ENCODE measurements around the gene INTS14. TPM values are rescaled to one million over a fixed set of nuclear protein-coding genes. Genes with fewer than 3 reads are reported as not detected.

Gene INTS14
- total RNA-seq, 1 donor from 2014 or later = 38.5 TPM

- intact Hi-C loops (cut with micrococcal nuclease) = loop anchor here (10.0 kb wide), 1 partner anchor 312 kb away; no protein-coding TSS in a partner anchor
These were observed 21.9 kb upstream of the INTS14 start for GRCh38 chr15:65632780-65633375.

GRCh38 chr15:65631503-65631902, 20.6 kb upstream of the INTS14 start:
- intact Hi-C loops (cut with micrococcal nuclease) = loop anchor here (10.0 kb wide), 1 partner anchor 313 kb away; no protein-coding TSS in a partner anchor

- intact Hi-C loops (cut with micrococcal nuclease) = loop anchor here (10.0 kb wide), 1 partner anchor 314 kb away; no protein-coding TSS in a partner anchor
These were observed 19.8 kb upstream of the INTS14 start for GRCh38 chr15:65630760-65631159.

GRCh38 chr15:65629548-65629947, 18.6 kb upstream of the INTS14 start:
- intact Hi-C loops (cut with micrococcal nuclease) = no loop called here

GRCh38 chr15:65626856-65627255, 15.9 kb upstream of the INTS14 start:
- intact Hi-C loops (cut with micrococcal nuclease) = no loop called here

- intact Hi-C loops (cut with micrococcal nuclease) = no loop called here
These were observed 12.2 kb upstream of the INTS14 start for GRCh38 chr15:65623103-65623502.

- intact Hi-C loops (cut with micrococcal nuclease) = no loop called here
These were observed 10.7 kb upstream of the INTS14 start, which contains the start of gene SLC24A1 for GRCh38 chr15:65621638-65622037. Gene SLC24A1, plus strand, starts transcription at chr15:65621938. Its CDS starts 2,143 bp downstream, at chr15:65624081.

- intact Hi-C loops (cut with micrococcal nuclease) = no loop called here
These were observed 9.9 kb upstream of the INTS14 start for GRCh38 chr15:65620833-65621232.

GRCh38 chr15:65619626-65620290, 8.8 kb upstream of the INTS14 start:
- intact Hi-C loops (cut with micrococcal nuclease) = loop anchor here (10.0 kb wide), 1 partner anchor 1235 kb away; the partner anchor contains the start of genes PCLAF and TRIP4

GRCh38 chr15:65618560-65619109, 7.7 kb upstream of the INTS14 start:
- intact Hi-C loops (cut with micrococcal nuclease) = loop anchor here (10.0 kb wide), 1 partner anchor 1234 kb away; the partner anchor contains the start of genes PCLAF and TRIP4

GRCh38 chr15:65615887-65616286, 5.0 kb upstream of the INTS14 start:
- intact Hi-C loops (cut with micrococcal nuclease) = loop anchor here (10.0 kb wide), 1 partner anchor 1231 kb away; the partner anchor contains the start of genes PCLAF and TRIP4

GRCh38 chr15:65612949-65613744, 2.2 kb upstream of the INTS14 start:
- intact Hi-C loops (cut with micrococcal nuclease) = loop anchor here (10.0 kb wide), 1 partner anchor 1228 kb away; the partner anchor contains the start of genes PCLAF and TRIP4

- intact Hi-C loops (cut with micrococcal nuclease) = loop anchor here (10.0 kb wide), 1 partner anchor 1228 kb away; the partner anchor contains the start of genes PCLAF and TRIP4
These were observed 1.6 kb upstream of the INTS14 start for GRCh38 chr15:65612616-65612946.

GRCh38 chr15:65611888-65612615, 1.1 kb upstream of the INTS14 start:
- intact Hi-C loops (cut with micrococcal nuclease) = loop anchor here (1.0 to 10.0 kb wide), 8 partner anchors 28 to 1227 kb away; partner anchors contain the start of genes DENND4A, DPP8, HACD3 and PCLAF

GRCh38 chr15:65603559-65603958, 7.4 kb downstream of the INTS14 start:
- intact Hi-C loops (cut with micrococcal nuclease) = no loop called here

GRCh38 chr15:65603134-65603533, 7.8 kb downstream of the INTS14 start:
- intact Hi-C loops (cut with micrococcal nuclease) = no loop called here

- intact Hi-C loops (cut with micrococcal nuclease) = no loop called here
These were observed 11.3 kb downstream of the INTS14 start for GRCh38 chr15:65599677-65600076.

GRCh38 chr15:65598468-65598867, 12.5 kb downstream of the INTS14 start:
- intact Hi-C loops (cut with micrococcal nuclease) = no loop called here

- intact Hi-C loops (cut with micrococcal nuclease) = no loop called here
These were observed 15.0 kb downstream of the INTS14 start for GRCh38 chr15:65595960-65596359.

- intact Hi-C loops (cut with micrococcal nuclease) = no loop called here
These were observed 23.8 kb downstream of the INTS14 start for GRCh38 chr15:65587094-65587493.

Data from T-helper 1 cell treated with Interleukin-12 subunit alpha and Interleukin-12 subunit beta and Interleukin-4 antibody, amounts not matched to agents 30 ng/mL and 1 ng/mL, for 36 hours (primary cell).